Memory B cell (primary cell): ENCODE data around the gene TEX36.
"Not testable (repeated sequence)": the region's sequence is repeated elsewhere in the genome, so short reads cannot be mapped to it uniquely, and the experiment has no call there.

Experiments used
- ATAC-seq: fragments of 150-1000 bp; cut with Tn5 transposase; 2 replicates; pipeline ENCODE4 v1.10.0; 2021; ENCODE audit warnings: low read depth, mild to moderate bottlenecking, moderate library complexity
- DNase-seq, 2 donors: peaks; one replicate each; pipeline ENCODE4 v3.0.0; 2022; ENCODE audit warnings: low spot score in 2 of 2
- H3K27ac Mint-ChIP-seq: one replicate; pipeline ENCODE4 v1.8.0; 2022; ENCODE audit warnings: mild to moderate bottlenecking, moderate library complexity, mixed read lengths
- H3K27me3 Mint-ChIP-seq: one replicate; pipeline ENCODE4 v1.8.0; 2022; ENCODE audit warnings: mixed read lengths
- H3K36me3 Mint-ChIP-seq: one replicate; pipeline ENCODE4 v1.8.0; 2022; ENCODE audit warnings: mild to moderate bottlenecking, mixed read lengths
- H3K4me1 Mint-ChIP-seq: one replicate; pipeline ENCODE4 v1.8.0; 2022; ENCODE audit warnings: mixed read lengths
- H3K4me3 Mint-ChIP-seq: one replicate; pipeline ENCODE4 v1.8.0; 2022; ENCODE audit warnings: mild to moderate bottlenecking, moderate library complexity, mixed read lengths
- H3K9me3 Mint-ChIP-seq: one replicate; pipeline ENCODE4 v1.8.0; 2022; ENCODE audit warnings: mixed read lengths

TEX36 gene

GRCh38 chr10:125683063-125683462, at the start of gene TEX36:
TEX36 (minus strand) TSS chr10:125683163; CDS start chr10:125682989, 174 bp downstream.
- no peak within 1 kb of the TSS for H3K27ac Mint-ChIP-seq
- H3K4me1 Mint-ChIP-seq: no peaks in the 10 kb centered on the region
- no peak within 1 kb of the TSS for H3K4me3 Mint-ChIP-seq
- no peak for DNase-seq
- no peaks in the 10 kb centered on the region for H3K36me3 Mint-ChIP-seq
- H3K9me3 Mint-ChIP-seq: peaks cover 3% of the 10 kb centered on the region
- ATAC-seq: no peak
- H3K27me3 Mint-ChIP-seq: peaks cover 8% of the 10 kb centered on the region

- DNase-seq (no peak), ATAC-seq (no peak)
- H3K4me1 Mint-ChIP-seq: peaks cover 4% of the 10 kb centered on the region
- H3K27ac Mint-ChIP-seq: no peak overlapping the region
- H3K27me3 Mint-ChIP-seq: no peaks in the 10 kb centered on the region
- peaks cover 39% of the 10 kb centered on the region for H3K36me3 Mint-ChIP-seq
- no peaks in the 10 kb centered on the region for H3K9me3 Mint-ChIP-seq
- H3K4me3 Mint-ChIP-seq: no peak overlapping the region
Measured at GRCh38 chr10:125727436-125727835, 44.5 kb upstream of the TEX36 start.

GRCh38 chr10:125726914-125727313, 44.0 kb upstream of the TEX36 start:
- Mint-ChIP-seq H3K36me3 (peaks cover 35% of the 10 kb centered on the region), H3K27ac (no peak overlapping the region)

GRCh38 chr10:125722811-125723210, 39.8 kb upstream of the TEX36 start:
- no peak overlapping the region for H3K27ac Mint-ChIP-seq
- DNase-seq (no peak), ATAC-seq (no peak)
- no peaks in the 10 kb centered on the region for H3K9me3 Mint-ChIP-seq
- no peak overlapping the region for H3K4me3 Mint-ChIP-seq
- H3K27me3 Mint-ChIP-seq: no peaks in the 10 kb centered on the region
- H3K36me3 Mint-ChIP-seq: peaks cover 27% of the 10 kb centered on the region
- H3K4me1 Mint-ChIP-seq: peaks cover 7% of the 10 kb centered on the region

More at GRCh38 chr10:125726914-125727313, 44.0 kb upstream of the TEX36 start:
- Mint-ChIP-seq H3K27me3 (no peaks in the 10 kb centered on the region), H3K4me3 (no peak overlapping the region), H3K4me1 (peaks cover 4% of the 10 kb centered on the region), H3K9me3 (no peaks in the 10 kb centered on the region)
- ATAC-seq: no peak
- no peak for DNase-seq

GRCh38 chr10:125721035-125721434, 38.1 kb upstream of the TEX36 start:
- no peak overlapping the region for H3K27ac Mint-ChIP-seq
- no peaks in the 10 kb centered on the region for H3K27me3 Mint-ChIP-seq
- H3K4me1 Mint-ChIP-seq: peaks cover 7% of the 10 kb centered on the region
- peaks cover 23% of the 10 kb centered on the region for H3K36me3 Mint-ChIP-seq
- peaks cover 2% of the 10 kb centered on the region for H3K9me3 Mint-ChIP-seq
- DNase-seq: no peak
- H3K4me3 Mint-ChIP-seq: peak overlapping the region; percentile 39
- ATAC-seq: no peak

- no peaks in the 10 kb centered on the region for H3K27me3 Mint-ChIP-seq
- DNase-seq (no peak), ATAC-seq (no peak)
- peak overlapping the region; percentile 98 for H3K4me3 Mint-ChIP-seq
- H3K4me1 Mint-ChIP-seq: peaks cover 7% of the 10 kb centered on the region
- H3K9me3 Mint-ChIP-seq: peaks cover 2% of the 10 kb centered on the region
- peaks cover 16% of the 10 kb centered on the region for H3K36me3 Mint-ChIP-seq
- peak overlapping the region; percentile 85 for H3K27ac Mint-ChIP-seq
Measured at GRCh38 chr10:125720002-125720382, 37.0 kb upstream of the TEX36 start.

GRCh38 chr10:125719173-125720001, 36.4 kb upstream of the TEX36 start, which contains the start of gene EDRF1:
EDRF1 (plus strand) TSS chr10:125719709; CDS start chr10:125719808, 99 bp downstream.
- Mint-ChIP-seq H3K4me1 (peaks cover 7% of the 10 kb centered on the region), H3K4me3 (peak within 1 kb of the TSS; percentile 98), H3K27me3 (no peaks in the 10 kb centered on the region), H3K27ac (peak within 1 kb of the TSS; percentile 85), H3K36me3 (peaks cover 13% of the 10 kb centered on the region), H3K9me3 (peaks cover 2% of the 10 kb centered on the region)
- ATAC-seq (peak; percentile 94), DNase-seq (peak; percentile 95 to 99)

GRCh38 chr10:125714728-125715127, 31.8 kb upstream of the TEX36 start:
- not testable (repeated sequence) for H3K27me3 Mint-ChIP-seq, H3K4me1 Mint-ChIP-seq, DNase-seq, H3K9me3 Mint-ChIP-seq, H3K36me3 Mint-ChIP-seq, H3K4me3 Mint-ChIP-seq, H3K27ac Mint-ChIP-seq, ATAC-seq

- Mint-ChIP-seq H3K36me3 (peaks cover 3% of the 10 kb centered on the region), H3K9me3 (peaks cover 5% of the 10 kb centered on the region), H3K4me1 (no peaks in the 10 kb centered on the region)
Measured at GRCh38 chr10:125711110-125711750, 28.3 kb upstream of the TEX36 start.

GRCh38 chr10:125709553-125710474, 26.9 kb upstream of the TEX36 start:
- peaks cover 5% of the 10 kb centered on the region for H3K9me3 Mint-ChIP-seq
- ATAC-seq: no peak

More at GRCh38 chr10:125711110-125711750, 28.3 kb upstream of the TEX36 start:
- no peak overlapping the region for H3K27ac Mint-ChIP-seq
- ATAC-seq (no peak), DNase-seq (no peak)
- H3K4me3 Mint-ChIP-seq: no peak overlapping the region
- no peaks in the 10 kb centered on the region for H3K27me3 Mint-ChIP-seq

GRCh38 chr10:125708971-125709503, 26.1 kb upstream of the TEX36 start:
- peaks cover 3% of the 10 kb centered on the region for H3K9me3 Mint-ChIP-seq
- no peak for DNase-seq

More at GRCh38 chr10:125709553-125710474, 26.9 kb upstream of the TEX36 start:
- Mint-ChIP-seq H3K27me3 (peaks cover 3% of the 10 kb centered on the region), H3K4me1 (no peaks in the 10 kb centered on the region), H3K36me3 (peaks cover 3% of the 10 kb centered on the region), H3K4me3 (no peak overlapping the region), H3K27ac (no peak overlapping the region)
- DNase-seq: no peak

GRCh38 chr10:125707541-125708468, 24.8 kb upstream of the TEX36 start:
- no peak for DNase-seq
- peaks cover 3% of the 10 kb centered on the region for H3K27me3 Mint-ChIP-seq
- no peak overlapping the region for H3K27ac Mint-ChIP-seq
- H3K36me3 Mint-ChIP-seq: peaks cover 1% of the 10 kb centered on the region
- ATAC-seq: no peak
- H3K4me1 Mint-ChIP-seq: no peaks in the 10 kb centered on the region
- H3K4me3 Mint-ChIP-seq: no peak overlapping the region
- H3K9me3 Mint-ChIP-seq: peaks cover under 1% of the 10 kb centered on the region

More at GRCh38 chr10:125708971-125709503, 26.1 kb upstream of the TEX36 start:
- no peaks in the 10 kb centered on the region for H3K4me1 Mint-ChIP-seq
- no peak overlapping the region for H3K4me3 Mint-ChIP-seq
- peaks cover 3% of the 10 kb centered on the region for H3K36me3 Mint-ChIP-seq
- ATAC-seq: no peak
- no peak overlapping the region for H3K27ac Mint-ChIP-seq
- peaks cover 3% of the 10 kb centered on the region for H3K27me3 Mint-ChIP-seq
